NT2/D1 (cell line): ENCODE results near the gene CABP2.

Experiments
- SUZ12 ChIP-seq: IDR thresholded peaks from 2 replicates; pipeline ENCODE4 v1.6.1; 2011; ENCODE audit not compliant: insufficient read length, insufficient read depth; ENCODE audit errors: extremely low read depth
- YY1 ChIP-seq: IDR thresholded peaks from 2 replicates; pipeline ENCODE4 v1.6.1; 2011; ENCODE audit not compliant: insufficient read length, insufficient read depth
- ZNF274 ChIP-seq: IDR thresholded peaks from 2 replicates; pipeline ENCODE4 v1.6.1; 2011; ENCODE audit warnings: mild to moderate bottlenecking, low read depth, low read length

GRCh38 chr11:67514116-67514515 is 9.1 kb downstream of the CABP2 start:
- TF ChIP-seq YY1 (no peak), ZNF274 (no peak), SUZ12 (no peak)
